PC-9 (cell line): ENCODE data around the gene SPATS2.

ENCODE experiments used
- EZH2 ChIP-seq: fragments of 200-600 bp; sonication (generic); IDR thresholded peaks from 2 replicates; pipeline ENCODE4 v1.8.0; 2017; ENCODE audit warnings: antibody characterized with exemption, low read depth
- TF ChIP-seq, protein P1 (sequence below): fragments of 200-600 bp; sonication (generic); conservative IDR thresholded peaks from 2 replicates; pipeline ENCODE4 v1.6.1; 2017; ENCODE audit warnings: mixed run types, antibody characterized with exemption, mild to moderate bottlenecking, moderate library complexity

DNA sequence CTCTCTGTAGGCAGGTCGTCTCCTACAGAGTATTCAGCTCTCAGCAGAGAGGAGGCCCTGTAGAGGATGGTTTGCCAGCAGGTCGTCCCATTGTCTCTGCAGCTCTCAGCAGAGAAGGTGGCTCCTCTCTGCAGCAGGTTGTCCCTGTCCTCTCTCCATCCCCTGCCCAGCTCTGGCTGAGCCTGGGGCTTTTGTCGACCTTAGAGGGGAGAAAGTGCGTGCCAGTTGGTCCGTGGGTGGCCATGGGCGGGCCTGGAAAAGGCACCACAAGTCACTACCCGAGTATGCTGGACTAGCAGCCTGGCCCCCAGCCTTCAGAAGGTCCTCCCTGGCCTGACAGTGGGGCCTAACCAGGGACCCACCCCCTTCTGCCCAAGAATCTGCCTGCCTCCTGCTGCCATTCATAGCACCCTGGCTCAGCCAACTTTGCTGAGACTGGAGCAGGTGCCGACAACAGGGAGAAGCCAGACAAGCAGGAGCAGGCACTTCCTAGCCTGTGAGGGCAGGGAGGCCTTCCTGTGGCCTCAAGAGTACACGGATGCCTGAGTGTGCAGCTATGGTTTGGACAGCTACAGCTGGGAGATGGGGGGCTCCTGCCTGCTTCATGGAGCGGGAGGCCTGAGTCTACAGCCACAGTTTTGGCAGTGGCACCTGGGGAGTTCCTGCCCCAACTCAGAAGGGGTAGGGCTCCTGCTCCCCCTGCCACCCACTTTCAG, 111.8 kb downstream of the SPATS2 start:
- TF ChIP-seq, protein P1, sequence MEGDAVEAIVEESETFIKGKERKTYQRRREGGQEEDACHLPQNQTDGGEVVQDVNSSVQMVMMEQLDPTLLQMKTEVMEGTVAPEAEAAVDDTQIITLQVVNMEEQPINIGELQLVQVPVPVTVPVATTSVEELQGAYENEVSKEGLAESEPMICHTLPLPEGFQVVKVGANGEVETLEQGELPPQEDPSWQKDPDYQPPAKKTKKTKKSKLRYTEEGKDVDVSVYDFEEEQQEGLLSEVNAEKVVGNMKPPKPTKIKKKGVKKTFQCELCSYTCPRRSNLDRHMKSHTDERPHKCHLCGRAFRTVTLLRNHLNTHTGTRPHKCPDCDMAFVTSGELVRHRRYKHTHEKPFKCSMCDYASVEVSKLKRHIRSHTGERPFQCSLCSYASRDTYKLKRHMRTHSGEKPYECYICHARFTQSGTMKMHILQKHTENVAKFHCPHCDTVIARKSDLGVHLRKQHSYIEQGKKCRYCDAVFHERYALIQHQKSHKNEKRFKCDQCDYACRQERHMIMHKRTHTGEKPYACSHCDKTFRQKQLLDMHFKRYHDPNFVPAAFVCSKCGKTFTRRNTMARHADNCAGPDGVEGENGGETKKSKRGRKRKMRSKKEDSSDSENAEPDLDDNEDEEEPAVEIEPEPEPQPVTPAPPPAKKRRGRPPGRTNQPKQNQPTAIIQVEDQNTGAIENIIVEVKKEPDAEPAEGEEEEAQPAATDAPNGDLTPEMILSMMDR, result no peak
- TF ChIP-seq EZH2, result no peak
